Memory B cell (primary cell): ENCODE results near the gene ZBTB18.

ENCODE experiments used
- ATAC-seq: fragments of 150-1000 bp; cut with Tn5 transposase; 2 replicates; pipeline ENCODE4 v1.10.0; 2021; ENCODE audit warnings: low read depth, mild to moderate bottlenecking, moderate library complexity
- DNase-seq, 2 donors: peaks; one replicate each; pipeline ENCODE4 v3.0.0; 2022; ENCODE audit warnings: low spot score in 2 of 2
- H3K27ac Mint-ChIP-seq: one replicate; pipeline ENCODE4 v1.8.0; 2022; ENCODE audit warnings: mild to moderate bottlenecking, moderate library complexity, mixed read lengths
- H3K27me3 Mint-ChIP-seq: one replicate; pipeline ENCODE4 v1.8.0; 2022; ENCODE audit warnings: mixed read lengths
- H3K36me3 Mint-ChIP-seq: one replicate; pipeline ENCODE4 v1.8.0; 2022; ENCODE audit warnings: mild to moderate bottlenecking, mixed read lengths
- H3K4me1 Mint-ChIP-seq: one replicate; pipeline ENCODE4 v1.8.0; 2022; ENCODE audit warnings: mixed read lengths
- H3K4me3 Mint-ChIP-seq: one replicate; pipeline ENCODE4 v1.8.0; 2022; ENCODE audit warnings: mild to moderate bottlenecking, moderate library complexity, mixed read lengths
- H3K9me3 Mint-ChIP-seq: one replicate; pipeline ENCODE4 v1.8.0; 2022; ENCODE audit warnings: mixed read lengths

The ZBTB18 gene

DNA sequence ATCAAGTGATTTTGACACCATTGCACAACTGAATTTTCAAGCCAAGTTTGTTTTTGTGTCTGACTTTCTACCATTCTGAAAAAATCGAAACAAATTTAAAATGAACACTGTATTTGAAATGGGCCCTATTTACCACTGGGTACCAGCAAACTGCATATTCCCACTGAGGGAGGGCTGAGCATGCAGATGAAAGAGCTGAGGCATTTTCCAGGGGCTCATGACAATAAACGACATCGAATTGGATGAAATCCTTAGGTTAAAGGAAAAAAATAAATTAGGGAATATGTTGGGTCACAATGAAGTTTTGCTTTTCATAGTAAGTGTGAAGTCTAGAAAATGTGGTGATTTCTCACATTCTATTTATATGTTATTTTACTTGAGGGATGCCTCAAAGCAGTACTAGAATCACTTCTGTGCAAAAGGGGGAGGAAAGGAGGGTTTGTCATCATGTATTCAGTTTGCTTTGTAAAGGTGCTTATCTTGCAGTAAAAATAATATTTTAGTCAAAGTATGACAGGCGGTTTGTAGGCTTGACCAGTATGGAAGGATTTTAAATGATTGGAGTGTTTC is 11.2 kb downstream of the ZBTB18 start:
- no peak for DNase-seq
- H3K36me3 Mint-ChIP-seq: peaks cover under 1% of the 10 kb centered on the region
- no peak overlapping the region for H3K4me3 Mint-ChIP-seq
- H3K4me1 Mint-ChIP-seq: peaks cover 2% of the 10 kb centered on the region
- H3K27ac Mint-ChIP-seq: no peak overlapping the region
- H3K27me3 Mint-ChIP-seq: no peaks in the 10 kb centered on the region
- ATAC-seq: no peak
- H3K9me3 Mint-ChIP-seq: no peaks in the 10 kb centered on the region

GRCh38 chr1:244063498-244063897 is 12.4 kb downstream of the ZBTB18 start:
- H3K27ac Mint-ChIP-seq: no peak overlapping the region
- no peak for DNase-seq

DNA sequence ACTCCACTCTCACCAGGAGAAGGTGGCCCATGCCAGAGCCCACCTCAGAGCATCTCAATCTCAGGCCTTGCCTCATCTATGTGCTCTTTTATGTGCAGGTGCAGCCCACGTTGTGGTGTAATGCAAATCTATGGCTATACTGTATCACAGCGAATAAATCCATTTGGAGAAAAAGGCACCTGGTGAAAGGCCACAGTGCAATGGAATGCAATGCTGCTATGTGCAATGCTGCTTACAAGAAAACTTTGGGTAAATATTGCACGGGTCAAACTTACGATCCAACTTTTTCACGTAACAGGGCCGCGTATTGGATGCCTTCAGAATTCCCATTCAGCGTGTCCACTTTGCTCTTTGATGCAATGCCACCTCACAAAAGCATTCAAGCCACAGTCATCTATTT is 13.5 kb downstream of the ZBTB18 start:
- Mint-ChIP-seq H3K27ac (no peak overlapping the region), H3K27me3 (no peaks in the 10 kb centered on the region), H3K9me3 (no peaks in the 10 kb centered on the region), H3K4me3 (no peak overlapping the region), H3K36me3 (no peaks in the 10 kb centered on the region), H3K4me1 (peaks cover 7% of the 10 kb centered on the region)
- DNase-seq (no peak), ATAC-seq (no peak)

More at GRCh38 chr1:244063498-244063897, 12.4 kb downstream of the ZBTB18 start:
- Mint-ChIP-seq H3K27me3 (no peaks in the 10 kb centered on the region), H3K36me3 (no peaks in the 10 kb centered on the region), H3K4me1 (peaks cover 3% of the 10 kb centered on the region), H3K9me3 (no peaks in the 10 kb centered on the region), H3K4me3 (no peak overlapping the region)
- ATAC-seq: no peak

- DNase-seq: no peak
- no peaks in the 10 kb centered on the region for H3K27me3 Mint-ChIP-seq
- H3K9me3 Mint-ChIP-seq: no peaks in the 10 kb centered on the region
- H3K27ac Mint-ChIP-seq: no peak overlapping the region
- no peak overlapping the region for H3K4me3 Mint-ChIP-seq
- no peaks in the 10 kb centered on the region for H3K36me3 Mint-ChIP-seq
- peaks cover 11% of the 10 kb centered on the region for H3K4me1 Mint-ChIP-seq
- ATAC-seq: no peak
Measured at GRCh38 chr1:244065063-244065793, 14.1 kb downstream of the ZBTB18 start.

- DNase-seq: no peak
- Mint-ChIP-seq H3K4me3 (no peak overlapping the region), H3K9me3 (no peaks in the 10 kb centered on the region), H3K27me3 (no peaks in the 10 kb centered on the region), H3K27ac (no peak overlapping the region), H3K4me1 (peaks cover 11% of the 10 kb centered on the region), H3K36me3 (no peaks in the 10 kb centered on the region)
- no peak for ATAC-seq
Measured at GRCh38 chr1:244065960-244066388, 14.9 kb downstream of the ZBTB18 start.

GRCh38 chr1:244066954-244067716 is 16.1 kb downstream of the ZBTB18 start:
- H3K4me1 Mint-ChIP-seq: peaks cover 11% of the 10 kb centered on the region
- no peak overlapping the region for H3K27ac Mint-ChIP-seq
- H3K27me3 Mint-ChIP-seq: no peaks in the 10 kb centered on the region
- H3K9me3 Mint-ChIP-seq: no peaks in the 10 kb centered on the region
- H3K36me3 Mint-ChIP-seq: no peaks in the 10 kb centered on the region
- ATAC-seq (no peak), DNase-seq (no peak)
- no peak overlapping the region for H3K4me3 Mint-ChIP-seq

- no peak for ATAC-seq
- H3K4me3 Mint-ChIP-seq: no peak overlapping the region
- H3K27ac Mint-ChIP-seq: no peak overlapping the region
- no peaks in the 10 kb centered on the region for H3K9me3 Mint-ChIP-seq
- no peak for DNase-seq
- no peaks in the 10 kb centered on the region for H3K36me3 Mint-ChIP-seq
- peaks cover 17% of the 10 kb centered on the region for H3K4me1 Mint-ChIP-seq
- H3K27me3 Mint-ChIP-seq: no peaks in the 10 kb centered on the region
Measured at GRCh38 chr1:244067893-244068292, 16.8 kb downstream of the ZBTB18 start.

GRCh38 chr1:244068567-244068966 is 17.5 kb downstream of the ZBTB18 start:
- DNase-seq (no peak), ATAC-seq (no peak)
- peaks cover 17% of the 10 kb centered on the region for H3K4me1 Mint-ChIP-seq
- H3K4me3 Mint-ChIP-seq: no peak overlapping the region
- no peaks in the 10 kb centered on the region for H3K9me3 Mint-ChIP-seq
- H3K27me3 Mint-ChIP-seq: no peaks in the 10 kb centered on the region
- no peaks in the 10 kb centered on the region for H3K36me3 Mint-ChIP-seq
- H3K27ac Mint-ChIP-seq: no peak overlapping the region

DNA sequence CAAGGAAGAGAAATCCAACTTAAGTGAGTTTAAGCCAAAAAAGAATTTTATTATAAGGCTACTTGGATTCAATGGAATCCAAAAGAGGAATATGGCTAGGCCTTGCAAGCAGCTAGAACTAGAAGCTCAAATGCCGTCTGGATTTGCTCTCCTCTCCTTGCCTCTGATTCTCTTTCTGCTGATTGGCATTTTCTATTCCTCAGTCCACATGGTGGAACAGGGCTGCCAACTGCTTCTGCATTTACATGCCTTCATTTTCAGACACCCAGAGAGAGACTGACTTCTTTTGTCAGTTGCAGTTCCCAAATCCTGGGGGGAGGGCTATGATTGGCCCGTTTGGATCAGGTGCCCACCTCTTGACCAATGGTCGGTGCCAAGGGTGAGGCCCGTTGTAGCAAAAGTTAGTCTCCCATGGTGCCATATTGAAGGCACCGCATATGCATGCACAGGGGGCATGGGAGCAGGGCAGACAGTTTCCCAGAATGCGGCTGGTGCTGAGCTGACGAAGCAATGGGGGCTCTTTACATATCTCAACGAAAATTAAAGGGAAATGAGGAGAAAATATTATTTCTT is 18.3 kb downstream of the ZBTB18 start:
- no peaks in the 10 kb centered on the region for H3K36me3 Mint-ChIP-seq
- peaks cover 23% of the 10 kb centered on the region for H3K4me1 Mint-ChIP-seq
- DNase-seq: no peak
- H3K4me3 Mint-ChIP-seq: no peak overlapping the region
- ATAC-seq: no peak
- no peaks in the 10 kb centered on the region for H3K27me3 Mint-ChIP-seq
- H3K9me3 Mint-ChIP-seq: no peaks in the 10 kb centered on the region
- no peak overlapping the region for H3K27ac Mint-ChIP-seq

GRCh38 chr1:244074559-244075171 is 23.6 kb downstream of the ZBTB18 start:
- ATAC-seq: peak; percentile 77
- H3K27me3 Mint-ChIP-seq: no peaks in the 10 kb centered on the region

GRCh38 chr1:244075247-244075722 is 24.2 kb downstream of the ZBTB18 start:
- H3K9me3 Mint-ChIP-seq: no peaks in the 10 kb centered on the region
- H3K4me1 Mint-ChIP-seq: peaks cover 36% of the 10 kb centered on the region
- peak overlapping the region; percentile 89 for H3K27ac Mint-ChIP-seq
- H3K27me3 Mint-ChIP-seq: no peaks in the 10 kb centered on the region
- H3K36me3 Mint-ChIP-seq: no peaks in the 10 kb centered on the region
- DNase-seq (no peak), ATAC-seq (peak; percentile 50)
- peak overlapping the region; percentile 81 for H3K4me3 Mint-ChIP-seq

More at GRCh38 chr1:244074559-244075171, 23.6 kb downstream of the ZBTB18 start:
- no peaks in the 10 kb centered on the region for H3K36me3 Mint-ChIP-seq
- H3K4me3 Mint-ChIP-seq: peak overlapping the region; percentile 81
- no peaks in the 10 kb centered on the region for H3K9me3 Mint-ChIP-seq
- H3K4me1 Mint-ChIP-seq: peaks cover 39% of the 10 kb centered on the region
- peak; percentile 35 to 51 for DNase-seq
- peak overlapping the region; percentile 89 for H3K27ac Mint-ChIP-seq

GRCh38 chr1:244076740-244077139 is 25.7 kb downstream of the ZBTB18 start:
- Mint-ChIP-seq H3K4me3 (no peak overlapping the region), H3K27me3 (peaks cover 2% of the 10 kb centered on the region), H3K36me3 (no peaks in the 10 kb centered on the region), H3K9me3 (no peaks in the 10 kb centered on the region), H3K27ac (no peak overlapping the region), H3K4me1 (peaks cover 38% of the 10 kb centered on the region)
- DNase-seq (no peak), ATAC-seq (no peak)

DNA sequence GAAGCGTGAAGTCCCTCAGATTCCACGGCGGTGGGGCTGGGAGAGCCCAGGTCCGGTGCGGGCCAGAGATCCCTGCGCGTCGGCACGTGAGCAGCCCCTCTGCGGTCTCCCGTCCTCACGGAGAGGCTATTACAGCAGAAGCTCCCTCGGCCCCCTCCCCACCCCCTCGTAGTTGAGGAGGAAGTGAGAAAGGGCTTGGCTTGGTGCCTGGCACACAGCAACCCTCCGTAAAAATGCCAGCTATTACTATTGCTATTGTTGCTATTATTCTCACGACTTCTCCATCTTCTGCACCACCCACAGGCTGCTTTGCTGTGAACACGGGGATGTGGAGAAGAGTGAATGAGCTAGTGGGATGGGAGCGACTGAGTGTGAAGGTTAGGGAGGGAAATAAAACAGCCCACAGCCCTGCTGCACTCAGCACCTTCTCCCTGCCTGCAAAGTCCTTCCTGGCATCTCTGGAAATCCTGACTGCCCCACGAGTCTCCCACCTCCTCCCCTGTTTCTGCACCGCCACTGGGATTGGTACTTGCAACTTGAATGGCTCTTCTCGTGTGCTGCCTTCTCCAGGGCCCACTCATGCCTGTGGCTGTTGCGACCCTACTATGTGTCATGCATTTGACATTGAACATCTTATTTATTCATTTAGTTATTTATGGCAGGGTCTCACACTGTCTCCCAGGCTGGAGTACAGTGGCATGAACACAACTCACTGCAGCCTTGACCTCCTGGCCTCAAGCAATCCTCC is 26.6 kb downstream of the ZBTB18 start:
- Mint-ChIP-seq H3K27ac (peak overlapping the region; percentile 68), H3K27me3 (peaks cover 11% of the 10 kb centered on the region), H3K9me3 (no peaks in the 10 kb centered on the region), H3K4me3 (peak overlapping the region; percentile 72), H3K4me1 (peaks cover 36% of the 10 kb centered on the region), H3K36me3 (no peaks in the 10 kb centered on the region)
- peak; percentile 49 for ATAC-seq
- DNase-seq: peak; percentile 24 to 27
